CD14-positive monocyte (primary cell): ENCODE results near the gene ARNT2. TPM values are rescaled to one million over a fixed set of nuclear protein-coding genes. Genes with fewer than 3 reads are reported as not detected.

Source experiments
- DNase-seq, 3 donors: peaks; one replicate each; pipeline ENCODE4 v3.0.0-alpha.2; 2011 to 2022
- H2AFZ ChIP-seq: 2 replicates; pipeline ENCODE4 v1.6.0; 2012; ENCODE audit warnings: mild to moderate bottlenecking, low read depth, low read length, inconsistent platforms; ENCODE audit not compliant: insufficient read depth, poor library complexity, severe bottlenecking
- H3K27ac ChIP-seq, 2 donors: 1 replicate in 1 of 2; 2 replicates in 1 of 2; pipeline ENCODE4 v1.5.1; 2012 to 2013; ENCODE audit warnings: low read length in 2 of 2, control low read depth in 1 of 2, inconsistent platforms in 1 of 2, low read depth in 1 of 2, mild to moderate bottlenecking in 1 of 2
- H3K27me3 ChIP-seq, 2 donors: one replicate each; pipeline versions ENCODE4 v1.6.0 to v1.6.1; 2011 to 2013; ENCODE audit warnings: low read length in 2 of 2; ENCODE audit not compliant: control insufficient read depth in 2 of 2, insufficient read depth in 2 of 2
- H3K36me3 ChIP-seq, 2 donors: replicated peaks in 1 of 2; 1 replicate in 1 of 2; 2 replicates in 1 of 2; pipeline versions ENCODE4 v1.5.1 to v1.6.1; 2012 to 2013; ENCODE audit warnings: low read length in 2 of 2, control low read depth in 1 of 2, inconsistent platforms in 1 of 2, mild to moderate bottlenecking in 1 of 2; ENCODE audit not compliant: insufficient read depth in 2 of 2, control insufficient read depth in 1 of 2
- H3K4me1 ChIP-seq, 2 donors: 1 replicate in 1 of 2; 2 replicates in 1 of 2; pipeline versions ENCODE4 v1.5.1 to v1.6.1; 2012 to 2013; ENCODE audit warnings: low read length in 2 of 2, control low read depth in 1 of 2, inconsistent platforms in 1 of 2, mild to moderate bottlenecking in 1 of 2, moderate library complexity in 1 of 2; ENCODE audit not compliant: insufficient read depth in 2 of 2, control insufficient read depth in 1 of 2
- H3K4me2 ChIP-seq: replicated peaks from 2 replicates; pipeline ENCODE3; 2012; ENCODE audit warnings: low read length, moderate library complexity, mild to moderate bottlenecking; ENCODE audit not compliant: poor library complexity, severe bottlenecking; ENCODE audit errors: extremely low read depth
- H3K4me3 ChIP-seq, 3 experiments: fragments of 200-600 bp in 1 of 3; sonication (generic) in 1 of 3; replicated peaks in 1 of 3; 1 replicate in 2 of 3; 2 replicates in 1 of 3; pipeline ENCODE4 v1.5.1; 2011 to 2013; ENCODE audit warnings: low read length in 3 of 3, mild to moderate bottlenecking in 3 of 3, control low read depth in 2 of 3, low read depth in 2 of 3, inconsistent platforms in 1 of 3, moderate library complexity in 1 of 3
- H3K79me2 ChIP-seq: 2 replicates; pipeline ENCODE4 v1.6.0; 2012; ENCODE audit warnings: mild to moderate bottlenecking, control low read depth, inconsistent platforms, low read length, moderate library complexity; ENCODE audit not compliant: insufficient read depth
- H3K9ac ChIP-seq: 2 replicates; pipeline ENCODE4 v1.6.0; 2017; ENCODE audit warnings: low read length, mild to moderate bottlenecking; ENCODE audit not compliant: insufficient read depth, poor library complexity, severe bottlenecking
- H3K9me3 ChIP-seq, 2 donors: replicated peaks in 1 of 2; 1 replicate in 1 of 2; 2 replicates in 1 of 2; pipeline versions ENCODE4 v1.5.1 to v1.6.1; 2012 to 2013; ENCODE audit warnings: low read length in 2 of 2, control low read depth in 1 of 2; ENCODE audit not compliant: control insufficient read depth in 1 of 2, insufficient read depth in 1 of 2
- H4K20me1 ChIP-seq: 2 replicates; pipeline ENCODE4 v1.6.0; 2012; ENCODE audit warnings: mild to moderate bottlenecking, low read length, control low read depth, moderate library complexity; ENCODE audit not compliant: insufficient read depth
- H3K27ac Mint-ChIP-seq, 7 donors: one replicate each; pipeline ENCODE4 v1.8.0; 2020; ENCODE audit warnings: mild to moderate bottlenecking in 7 of 7, mixed read lengths in 7 of 7, moderate library complexity in 6 of 7, inconsistent platforms in 2 of 7
- H3K27me3 Mint-ChIP-seq, 3 donors: one replicate each; pipeline ENCODE4 v1.8.0; 2021 to 2022; ENCODE audit warnings: low read depth in 3 of 3, mild to moderate bottlenecking in 3 of 3, mixed read lengths in 3 of 3, moderate library complexity in 3 of 3, inconsistent platforms in 1 of 3
- H3K36me3 Mint-ChIP-seq, 2 donors: one replicate each; pipeline ENCODE4 v1.8.0; 2020; ENCODE audit warnings: mixed read lengths in 2 of 2, inconsistent platforms in 1 of 2, mild to moderate bottlenecking in 1 of 2
- H3K4me1 Mint-ChIP-seq: one replicate; pipeline ENCODE4 v1.8.0; 2020; ENCODE audit warnings: mild to moderate bottlenecking, mixed read lengths
- H3K4me3 Mint-ChIP-seq, 2 donors: one replicate each; pipeline ENCODE4 v1.8.0; 2020; ENCODE audit warnings: mild to moderate bottlenecking in 2 of 2, mixed read lengths in 2 of 2, moderate library complexity in 1 of 2
- H3K9me3 Mint-ChIP-seq, 7 donors: one replicate each; pipeline ENCODE4 v1.8.0; 2020 to 2022; ENCODE audit warnings: mixed read lengths in 7 of 7, mild to moderate bottlenecking in 6 of 7, moderate library complexity in 6 of 7, inconsistent platforms in 2 of 7
- WGBS: methylation state at CpG from one replicate; pipeline ENCODE4 v1.1.5; 2013; ENCODE audit warnings: missing lambda C conversion rate; ENCODE audit not compliant: insufficient coverage; 5-methylcytosine and 5-hydroxymethylcytosine counted together
- intact Hi-C, 2 donors: fragments of 100-400 bp; cut with micrococcal nuclease; formaldehyde crosslinking; loops; one replicate each; pipeline versions ENCODE4 v1.15.0 to v1.15.1; 2023
- polyA plus RNA-seq, 3 donors: library from polyadenylated mRNA; depleted of rRNA in 1 of 3; unstranded in 2 of 3; stranded (reverse) in 1 of 3; fragments of 300-500 nt in 2 of 3; fragments of >200 nt in 1 of 3; fragmentation: Illumina TruSeq in 2 of 3; gene quantifications; 1 replicate in 2 of 3; 2 replicates in 1 of 3; pipeline ENCODE4 v1.2.3, GENCODE V29; 2012 to 2021
- TF ChIP-seq, protein P1 (sequence below): fragments of 200-600 bp; IDR thresholded peaks from one replicate; pipeline ENCODE4 v1.8.0; 2022; ENCODE audit warnings: antibody characterized with exemption, mild to moderate bottlenecking

Gene ARNT2
- polyA plus RNA-seq, 3 donors: not detected

GRCh38 chr15:80367661-80368060 lies 36.5 kb upstream of the ARNT2 start:
- 80% methylated on average over 1 of the region's 1 CpG for WGBS
- H3K9me3 ChIP-seq: peaks cover 29 to 34% of the 10 kb centered on the region in 2 donors
- intact Hi-C loops: no loop called here

DNA sequence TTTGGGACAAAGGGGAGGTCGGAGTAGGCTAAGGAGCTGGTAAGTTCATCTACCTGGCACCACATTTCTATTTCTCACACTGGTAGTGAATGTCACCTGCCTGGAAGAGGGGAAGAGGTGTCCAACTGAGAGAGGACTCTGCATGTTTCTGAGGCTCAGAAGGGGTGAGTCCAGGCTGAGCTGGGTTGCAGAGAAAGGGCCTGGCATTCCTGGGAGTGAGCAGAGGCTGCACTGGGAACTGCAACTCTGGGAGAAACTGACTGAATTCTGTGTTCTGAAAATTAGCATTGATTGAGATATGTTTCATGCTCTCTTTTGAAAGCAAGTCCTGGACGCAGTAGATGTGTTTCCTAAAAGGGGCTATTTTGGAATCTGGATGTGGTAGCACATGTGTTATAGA lies 32.3 kb upstream of the ARNT2 start:
- no peak for DNase-seq
- no peak overlapping the region for H3K27ac ChIP-seq
- 80% methylated on average over 1 of the region's 2 CpGs for WGBS
- peaks cover 2 to 8% (median 2%) of the 10 kb centered on the region in 3 donors for H3K27me3 Mint-ChIP-seq
- H3K36me3 ChIP-seq: no peaks in the 10 kb centered on the region
- H3K27me3 ChIP-seq: no peaks in the 10 kb centered on the region
- peaks cover 22% of the 10 kb centered on the region in 2 donors for H3K9me3 ChIP-seq
- H3K9ac ChIP-seq: no peak overlapping the region
- intact Hi-C loops: no loop called here
- no peaks in the 10 kb centered on the region for H3K4me1 ChIP-seq
- no peaks in the 10 kb centered on the region for H3K4me1 Mint-ChIP-seq
- H3K4me2 ChIP-seq: no peak overlapping the region
- H3K9me3 Mint-ChIP-seq: peaks cover 10 to 34% (median 31%) of the 10 kb centered on the region in 7 donors
- H3K27ac Mint-ChIP-seq: no peak overlapping the region
- H2AFZ ChIP-seq: no peak overlapping the region
- TF ChIP-seq, protein P1, sequence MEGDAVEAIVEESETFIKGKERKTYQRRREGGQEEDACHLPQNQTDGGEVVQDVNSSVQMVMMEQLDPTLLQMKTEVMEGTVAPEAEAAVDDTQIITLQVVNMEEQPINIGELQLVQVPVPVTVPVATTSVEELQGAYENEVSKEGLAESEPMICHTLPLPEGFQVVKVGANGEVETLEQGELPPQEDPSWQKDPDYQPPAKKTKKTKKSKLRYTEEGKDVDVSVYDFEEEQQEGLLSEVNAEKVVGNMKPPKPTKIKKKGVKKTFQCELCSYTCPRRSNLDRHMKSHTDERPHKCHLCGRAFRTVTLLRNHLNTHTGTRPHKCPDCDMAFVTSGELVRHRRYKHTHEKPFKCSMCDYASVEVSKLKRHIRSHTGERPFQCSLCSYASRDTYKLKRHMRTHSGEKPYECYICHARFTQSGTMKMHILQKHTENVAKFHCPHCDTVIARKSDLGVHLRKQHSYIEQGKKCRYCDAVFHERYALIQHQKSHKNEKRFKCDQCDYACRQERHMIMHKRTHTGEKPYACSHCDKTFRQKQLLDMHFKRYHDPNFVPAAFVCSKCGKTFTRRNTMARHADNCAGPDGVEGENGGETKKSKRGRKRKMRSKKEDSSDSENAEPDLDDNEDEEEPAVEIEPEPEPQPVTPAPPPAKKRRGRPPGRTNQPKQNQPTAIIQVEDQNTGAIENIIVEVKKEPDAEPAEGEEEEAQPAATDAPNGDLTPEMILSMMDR: no peak
- no peaks in the 10 kb centered on the region for H3K79me2 ChIP-seq
- no peaks in the 10 kb centered on the region for H3K36me3 Mint-ChIP-seq
- no peak overlapping the region for H3K4me3 Mint-ChIP-seq
- H3K4me3 ChIP-seq: no peak overlapping the region
- H4K20me1 ChIP-seq: no peaks in the 10 kb centered on the region

More at GRCh38 chr15:80367661-80368060, 36.5 kb upstream of the ARNT2 start:
- H3K4me2 ChIP-seq: no peak overlapping the region
- no peaks in the 10 kb centered on the region for H3K36me3 ChIP-seq
- H3K36me3 Mint-ChIP-seq: no peaks in the 10 kb centered on the region
- H2AFZ ChIP-seq: no peak overlapping the region
- peaks cover 16 to 51% (median 45%) of the 10 kb centered on the region in 7 donors for H3K9me3 Mint-ChIP-seq
- H3K9ac ChIP-seq: no peak overlapping the region
- H3K4me3 Mint-ChIP-seq: no peak overlapping the region
- no peak for DNase-seq
- peaks cover 2 to 8% (median 2%) of the 10 kb centered on the region in 3 donors for H3K27me3 Mint-ChIP-seq
- H3K4me3 ChIP-seq: no peak overlapping the region
- no peaks in the 10 kb centered on the region for H3K4me1 ChIP-seq
- no peaks in the 10 kb centered on the region for H4K20me1 ChIP-seq
- no peaks in the 10 kb centered on the region for H3K79me2 ChIP-seq
- H3K27ac Mint-ChIP-seq: no peak overlapping the region
- TF ChIP-seq, protein P1: no peak
- H3K27ac ChIP-seq: no peak overlapping the region
- H3K27me3 ChIP-seq: no peaks in the 10 kb centered on the region
- H3K4me1 Mint-ChIP-seq: no peaks in the 10 kb centered on the region
